Activated T-cell treated with anti-CD3 and anti-CD28 coated beads for 48 hours (primary cell): Measurements from ENCODE around the gene SYCN.
A peak's percentile ranks its signal among the peaks of the same experiment; 100 is the strongest.
"Not testable (repeated sequence)": the region's sequence is repeated elsewhere in the genome, so short reads cannot be mapped to it uniquely, and the experiment has no call there.

Source experiments
- DNase-seq: peaks from one replicate; pipeline ENCODE4 v3.0.0-alpha.2; 2020; ENCODE audit warnings: low read depth

Gene SYCN

GRCh38 chr19:39203372-39204341 lies at the start of gene SYCN:
TSS of gene SYCN (minus strand) at chr19:39204263. CDS start at chr19:39204254, 9 bp downstream.
- no peak for DNase-seq

GRCh38 chr19:39253374-39254149 lies 49.5 kb upstream of the SYCN start:
- DNase-seq: no peak

GRCh38 chr19:39252458-39252857 lies 48.4 kb upstream of the SYCN start:
- DNase-seq: no peak

GRCh38 chr19:39251846-39252245 lies 47.8 kb upstream of the SYCN start:
- DNase-seq: no peak

GRCh38 chr19:39251081-39251480 lies 47.0 kb upstream of the SYCN start:
- no peak for DNase-seq

GRCh38 chr19:39248806-39249205 lies 44.7 kb upstream of the SYCN start, which contains the start of gene IFNL4:
TSS of gene IFNL4 (minus strand) at chr19:39248856.
- DNase-seq: no peak

GRCh38 chr19:39247701-39248664 lies 43.9 kb upstream of the SYCN start:
- DNase-seq: no peak

GRCh38 chr19:39246951-39247669 lies 43.0 kb upstream of the SYCN start:
- DNase-seq: no peak

GRCh38 chr19:39245166-39245565 lies 41.1 kb upstream of the SYCN start:
- DNase-seq: not testable (repeated sequence)

GRCh38 chr19:39244410-39245100 lies 40.5 kb upstream of the SYCN start, which contains the start of gene IFNL3:
TSS of gene IFNL3 (minus strand) at chr19:39245006. CDS start at chr19:39244967, 39 bp downstream.
- not testable (repeated sequence) for DNase-seq

GRCh38 chr19:39243741-39244140 lies 39.7 kb upstream of the SYCN start:
- not testable (repeated sequence) for DNase-seq

GRCh38 chr19:39240421-39240820 lies 36.4 kb upstream of the SYCN start:
- no peak for DNase-seq

- no peak for DNase-seq
Measured at GRCh38 chr19:39238944-39239343, 34.9 kb upstream of the SYCN start.

GRCh38 chr19:39238209-39238608 lies 34.1 kb upstream of the SYCN start:
- no peak for DNase-seq

GRCh38 chr19:39237200-39238184 lies 33.4 kb upstream of the SYCN start:
- DNase-seq: peak; percentile 30

GRCh38 chr19:39236527-39236926 lies 32.5 kb upstream of the SYCN start:
- DNase-seq: peak; percentile 14

GRCh38 chr19:39232708-39233107 lies 28.6 kb upstream of the SYCN start:
- DNase-seq: no peak

GRCh38 chr19:39230096-39230764 lies 26.2 kb upstream of the SYCN start:
- DNase-seq: no peak
